HUES64 (cell line): ENCODE results near the gene BRPF3.
A peak's percentile ranks its signal among the peaks of the same experiment; 100 is the strongest.
"Not testable (repeated sequence)": the region's sequence is repeated elsewhere in the genome, so short reads cannot be mapped to it uniquely, and the experiment has no call there.

Experiments used
- H3K27ac ChIP-seq: 2 replicates; pipeline ENCODE4 v1.7.0; 2013; ENCODE audit warnings: low read depth, low read length, inconsistent platforms
- H3K27me3 ChIP-seq: 2 replicates; pipeline ENCODE4 v1.6.1; 2013; ENCODE audit warnings: mild to moderate bottlenecking, low read length; ENCODE audit not compliant: insufficient read depth
- H3K36me3 ChIP-seq: 2 replicates; pipeline ENCODE4 v1.6.1; 2013; ENCODE audit warnings: mild to moderate bottlenecking, low read length; ENCODE audit not compliant: insufficient read depth
- H3K4me1 ChIP-seq: 2 replicates; pipeline ENCODE4 v1.6.1; 2013; ENCODE audit warnings: mild to moderate bottlenecking, low read length, moderate library complexity; ENCODE audit not compliant: insufficient read depth
- H3K4me3 ChIP-seq: 2 replicates; pipeline ENCODE4 v1.5.1; 2013; ENCODE audit warnings: mild to moderate bottlenecking, low read length, moderate library complexity
- H3K9ac ChIP-seq: 2 replicates; pipeline ENCODE4 v1.6.1; 2013; ENCODE audit warnings: mild to moderate bottlenecking, low read depth, low read length
- H3K9me3 ChIP-seq: 2 replicates; pipeline ENCODE4 v1.6.1; 2013; ENCODE audit warnings: low read depth, low read length; ENCODE audit not compliant: insufficient read depth
- WGBS: fragments of 150-250, 120-280 bp; methylation state at CpG from one replicate; pipeline ENCODE4 v1.1.7; 2013; ENCODE audit warnings: missing lambda C conversion rate; 5-methylcytosine and 5-hydroxymethylcytosine counted together

BRPF3 gene

GRCh38 chr6:36218516-36218915 is 22.0 kb downstream of the BRPF3 start:
- H3K27ac ChIP-seq, H3K4me3 ChIP-seq, H3K9me3 ChIP-seq, H3K4me1 ChIP-seq, H3K27me3 ChIP-seq, H3K9ac ChIP-seq: not testable (repeated sequence)
- WGBS, result 94% methylated on average over 9 of the region's 9 CpGs
- peaks cover 97% of the 10 kb centered on the region for H3K36me3 ChIP-seq

GRCh38 chr6:36219081-36219480 is 22.5 kb downstream of the BRPF3 start:
- no peaks in the 10 kb centered on the region for H3K4me1 ChIP-seq
- no peaks in the 10 kb centered on the region for H3K27me3 ChIP-seq
- H3K4me3 ChIP-seq, result no peak overlapping the region
- H3K27ac ChIP-seq, result no peak overlapping the region
- no peaks in the 10 kb centered on the region for H3K9me3 ChIP-seq
- peaks cover 95% of the 10 kb centered on the region for H3K36me3 ChIP-seq
- no peak overlapping the region for H3K9ac ChIP-seq
- WGBS, result 87% methylated on average over 2 of the region's 3 CpGs

GRCh38 chr6:36220226-36220625 is 23.7 kb downstream of the BRPF3 start:
- Histone ChIP-seq H3K27ac (no peak overlapping the region), H3K4me3 (no peak overlapping the region), H3K9ac (no peak overlapping the region), H3K9me3 (no peaks in the 10 kb centered on the region), H3K27me3 (no peaks in the 10 kb centered on the region), H3K36me3 (peaks cover 97% of the 10 kb centered on the region), H3K4me1 (no peaks in the 10 kb centered on the region)
- WGBS, result 100% methylated on average over 2 of the region's 4 CpGs

- WGBS, result 93% methylated on average over 2 of the region's 2 CpGs
- H3K36me3 ChIP-seq, result peaks cover 97% of the 10 kb centered on the region
- no peaks in the 10 kb centered on the region for H3K9me3 ChIP-seq
- no peak overlapping the region for H3K4me3 ChIP-seq
- H3K9ac ChIP-seq, result no peak overlapping the region
- no peak overlapping the region for H3K27ac ChIP-seq
- no peaks in the 10 kb centered on the region for H3K4me1 ChIP-seq
- H3K27me3 ChIP-seq, result no peaks in the 10 kb centered on the region
These were observed 25.1 kb downstream of the BRPF3 start for GRCh38 chr6:36221674-36222073.

GRCh38 chr6:36222924-36223323 is 26.4 kb downstream of the BRPF3 start:
- Histone ChIP-seq H3K27me3 (no peaks in the 10 kb centered on the region), H3K27ac (no peak overlapping the region), H3K9me3 (no peaks in the 10 kb centered on the region), H3K9ac (no peak overlapping the region), H3K4me3 (no peak overlapping the region), H3K36me3 (peaks cover 97% of the 10 kb centered on the region), H3K4me1 (no peaks in the 10 kb centered on the region)
- WGBS, result 92% methylated on average over 4 of the region's 4 CpGs

- Histone ChIP-seq H3K9ac (no peak overlapping the region), H3K36me3 (peaks cover 96% of the 10 kb centered on the region), H3K27ac (no peak overlapping the region), H3K27me3 (no peaks in the 10 kb centered on the region), H3K4me3 (no peak overlapping the region), H3K4me1 (no peaks in the 10 kb centered on the region), H3K9me3 (no peaks in the 10 kb centered on the region)
- no CpG with 5 or more reads among the region's 1 CpG for WGBS
These were observed 27.2 kb downstream of the BRPF3 start for GRCh38 chr6:36223706-36224105.

- 93% methylated on average over 5 of the region's 5 CpGs for WGBS
- Histone ChIP-seq H3K4me3 (no peak overlapping the region), H3K27me3 (no peaks in the 10 kb centered on the region), H3K27ac (no peak overlapping the region), H3K36me3 (peaks cover 96% of the 10 kb centered on the region), H3K9ac (0 out of 2 replicates have a peak overlapping the region, but pooled peaks have one; percentile 14), H3K9me3 (no peaks in the 10 kb centered on the region), H3K4me1 (no peaks in the 10 kb centered on the region)
These were observed 28.4 kb downstream of the BRPF3 start for GRCh38 chr6:36224918-36225461.

- no peak overlapping the region for H3K27ac ChIP-seq
- H3K36me3 ChIP-seq, result peaks cover 97% of the 10 kb centered on the region
- no peaks in the 10 kb centered on the region for H3K4me1 ChIP-seq
- H3K9me3 ChIP-seq, result no peaks in the 10 kb centered on the region
- 86% methylated on average over 4 of the region's 4 CpGs for WGBS
- no peak overlapping the region for H3K9ac ChIP-seq
- no peak overlapping the region for H3K4me3 ChIP-seq
- no peaks in the 10 kb centered on the region for H3K27me3 ChIP-seq
These were observed 30.0 kb downstream of the BRPF3 start for GRCh38 chr6:36226438-36227047.

- peaks cover 97% of the 10 kb centered on the region for H3K36me3 ChIP-seq
- H3K4me1 ChIP-seq, result no peaks in the 10 kb centered on the region
- H3K27ac ChIP-seq, result no peak overlapping the region
These were observed 31.1 kb downstream of the BRPF3 start for GRCh38 chr6:36227379-36228228.

GRCh38 chr6:36229223-36229622 is 32.7 kb downstream of the BRPF3 start:
- no peak overlapping the region for H3K9ac ChIP-seq
- no peak overlapping the region for H3K27ac ChIP-seq
- no peak overlapping the region for H3K4me3 ChIP-seq
- 96% methylated on average over 5 of the region's 5 CpGs for WGBS
- H3K36me3 ChIP-seq, result peaks cover 93% of the 10 kb centered on the region
- H3K27me3 ChIP-seq, result no peaks in the 10 kb centered on the region
- H3K4me1 ChIP-seq, result no peaks in the 10 kb centered on the region
- no peaks in the 10 kb centered on the region for H3K9me3 ChIP-seq

More at GRCh38 chr6:36227379-36228228, 31.1 kb downstream of the BRPF3 start:
- H3K9me3 ChIP-seq, result no peaks in the 10 kb centered on the region
- H3K27me3 ChIP-seq, result no peaks in the 10 kb centered on the region
- H3K9ac ChIP-seq, result no peak overlapping the region
- 95% methylated on average over 1 of the region's 1 CpG for WGBS
- H3K4me3 ChIP-seq, result no peak overlapping the region

- no peak overlapping the region for H3K27ac ChIP-seq
- peaks cover 81% of the 10 kb centered on the region for H3K36me3 ChIP-seq
- no peaks in the 10 kb centered on the region for H3K4me1 ChIP-seq
- H3K9ac ChIP-seq, result no peak overlapping the region
- WGBS, result 95% methylated on average over 11 of the region's 11 CpGs
- H3K9me3 ChIP-seq, result no peaks in the 10 kb centered on the region
- H3K27me3 ChIP-seq, result no peaks in the 10 kb centered on the region
- no peak overlapping the region for H3K4me3 ChIP-seq
These were observed 33.8 kb downstream of the BRPF3 start for GRCh38 chr6:36230371-36230770.
